ENCODE data around the gene TTYH3.

DNA sequence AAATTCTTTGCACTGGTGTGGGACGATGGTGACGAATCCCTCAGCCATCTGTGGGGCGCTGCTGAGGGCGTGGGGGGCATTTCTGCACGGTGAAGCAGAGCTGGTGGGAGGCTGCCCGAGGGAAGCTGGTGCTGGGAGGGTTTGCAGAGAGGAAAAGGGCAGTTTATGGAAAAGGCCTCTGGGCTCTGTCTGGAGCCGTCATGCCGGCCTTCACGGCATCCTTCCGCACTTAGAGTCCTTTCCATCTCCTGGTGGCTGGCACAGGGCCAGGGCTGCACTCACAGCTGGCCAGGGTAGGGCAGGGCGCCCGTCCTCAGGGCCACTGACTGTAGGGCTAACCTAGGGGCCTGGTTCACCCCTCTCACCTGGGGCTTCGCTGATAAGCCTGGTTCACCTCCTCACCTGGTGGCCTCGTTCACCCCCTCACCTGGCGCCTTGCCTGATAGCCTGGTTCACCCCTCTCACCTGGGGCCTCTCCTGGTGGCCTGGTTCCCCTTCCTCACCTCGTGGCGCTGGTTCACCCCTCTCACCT is 55.6 kb downstream of the TTYH3 start:
- TF ChIP-seq POLR2A (IDR thresholded peaks at IDR 0.05; ENCODE audit: low read length) (no peak), GATA1 (IDR thresholded peaks at IDR 0.05; ENCODE audit: low read depth, low read length) (no peak)

Data from erythroblast (primary cell).